Measurements from ENCODE around the gene TLL1. TPM values are rescaled to one million over a fixed set of nuclear protein-coding genes. Genes with fewer than 3 reads are reported as not detected.

The TLL1 gene
- total and polyA plus RNA-seq, 8 donors: 0.65 to 3.0 (median 1.6) TPM

GRCh38 chr4:166091146-166091545 lies 218.1 kb downstream of the TLL1 start:
- FAIRE-seq (no peak), DNase-seq (no peak), ATAC-seq (no peak)
- intact Hi-C loops (cut with DNase I): loop anchor here in 1 of 3 donors (5.0 kb wide), 1 partner anchor 554 kb away; no protein-coding TSS in a partner anchor
- Histone ChIP-seq H3K4me1 (no peaks in the 10 kb centered on the region), H3K27me3 (no peaks in the 10 kb centered on the region), H3K36me3 (no peaks in the 10 kb centered on the region), H3K27ac (no peak overlapping the region), H3K4me3 (no peak overlapping the region), H3K9me3 (no peaks in the 10 kb centered on the region)
- no peak for TF ChIP-seq CTCF (IDR thresholded peaks at IDR 0.05)
- 56 to 64% methylated on average over 3 of the region's 3 CpGs for WGBS, 2 donors

GRCh38 chr4:166091912-166092510 lies 219.0 kb downstream of the TLL1 start:
- no peak overlapping the region for H3K27ac ChIP-seq
- TF ChIP-seq CTCF (IDR thresholded peaks at IDR 0.05): peak in 3 of 4 donors; percentile 33 to 65 (median 53)
- H3K9me3 ChIP-seq: no peaks in the 10 kb centered on the region
- no peaks in the 10 kb centered on the region for H3K4me1 ChIP-seq
- no peaks in the 10 kb centered on the region for H3K27me3 ChIP-seq
- intact Hi-C loops (cut with DNase I): loop anchor here in 1 of 3 donors (5.0 kb wide), 1 partner anchor 555 kb away; no protein-coding TSS in a partner anchor
- H3K36me3 ChIP-seq: no peaks in the 10 kb centered on the region
- peak; percentile 64 to 82 (median 80) for ATAC-seq
- DNase-seq: no peak
- 0 to 1% methylated on average over 2 of the region's 2 CpGs for WGBS, 2 donors
- peak; percentile 90 for FAIRE-seq
- H3K4me3 ChIP-seq: no peak overlapping the region

GRCh38 chr4:166092797-166093290 lies 219.8 kb downstream of the TLL1 start:
- WGBS, 2 donors: 19 to 25% methylated on average over 7 of the region's 7 CpGs
- FAIRE-seq: no peak

GRCh38 chr4:166104623-166105022 lies 231.6 kb downstream of the TLL1 start:
- no peak for TF ChIP-seq CTCF (IDR thresholded peaks at IDR 0.05)
- DNase-seq (no peak), FAIRE-seq (no peak), ATAC-seq (no peak)
- Histone ChIP-seq H3K27me3 (no peaks in the 10 kb centered on the region), H3K4me1 (no peaks in the 10 kb centered on the region), H3K27ac (no peak overlapping the region), H3K4me3 (no peak overlapping the region), H3K36me3 (no peaks in the 10 kb centered on the region), H3K9me3 (no peaks in the 10 kb centered on the region)
- WGBS, 2 donors: 56 to 76% methylated on average over 2 of the region's 2 CpGs
- intact Hi-C loops (cut with DNase I): no loop called here

More at GRCh38 chr4:166092797-166093290, 219.8 kb downstream of the TLL1 start:
- Histone ChIP-seq H3K27me3 (no peaks in the 10 kb centered on the region), H3K36me3 (no peaks in the 10 kb centered on the region), H3K9me3 (no peaks in the 10 kb centered on the region), H3K27ac (no peak overlapping the region), H3K4me1 (no peaks in the 10 kb centered on the region), H3K4me3 (no peak overlapping the region)
- intact Hi-C loops (cut with DNase I): loop anchor here in 1 of 3 donors (5.0 kb wide), 1 partner anchor 556 kb away; no protein-coding TSS in a partner anchor
- ATAC-seq (peak in 2 of 4 donors; percentile 39 to 61), DNase-seq (no peak)
- TF ChIP-seq CTCF (IDR thresholded peaks at IDR 0.05): no peak

DNA sequence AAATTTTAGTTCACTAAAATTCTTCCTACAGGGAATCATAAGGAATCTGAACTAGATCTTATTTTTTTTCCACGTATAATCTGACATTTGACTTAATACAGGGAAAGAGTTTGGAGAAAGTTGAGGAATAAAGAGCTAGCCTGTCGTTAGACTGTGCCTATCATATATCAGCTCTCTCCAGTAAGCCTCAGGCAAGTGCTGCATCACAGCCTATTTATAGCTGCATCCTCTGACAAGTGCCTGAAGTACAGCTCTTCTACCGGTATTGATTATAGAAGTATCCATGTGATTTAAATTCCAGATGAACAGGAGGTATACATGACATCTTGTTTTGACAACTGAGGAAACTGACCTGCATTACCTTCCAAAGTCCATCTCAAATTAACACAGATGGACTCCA lies 248.9 kb downstream of the TLL1 start:
- H3K27me3 ChIP-seq: no peaks in the 10 kb centered on the region
- H3K4me3 ChIP-seq: no peak overlapping the region
- ATAC-seq (no peak), DNase-seq (no peak), FAIRE-seq (no peak)
- no peaks in the 10 kb centered on the region for H3K36me3 ChIP-seq
- no peak overlapping the region for H3K27ac ChIP-seq
- H3K9me3 ChIP-seq: no peaks in the 10 kb centered on the region
- WGBS, 2 donors: 55 to 69% methylated on average over 3 of the region's 3 CpGs
- H3K4me1 ChIP-seq: no peaks in the 10 kb centered on the region
- no peak for TF ChIP-seq CTCF (IDR thresholded peaks at IDR 0.05)
- intact Hi-C loops (cut with DNase I): no loop called here
